ENCODE results near the gene SORBS2. TPM values are rescaled to one million over a fixed set of nuclear protein-coding genes. Genes with fewer than 3 reads are reported as not detected.
"Not testable (repeated sequence)": the region's sequence is repeated elsewhere in the genome, so short reads cannot be mapped to it uniquely, and the experiment has no call there.

The SORBS2 gene, protein sequence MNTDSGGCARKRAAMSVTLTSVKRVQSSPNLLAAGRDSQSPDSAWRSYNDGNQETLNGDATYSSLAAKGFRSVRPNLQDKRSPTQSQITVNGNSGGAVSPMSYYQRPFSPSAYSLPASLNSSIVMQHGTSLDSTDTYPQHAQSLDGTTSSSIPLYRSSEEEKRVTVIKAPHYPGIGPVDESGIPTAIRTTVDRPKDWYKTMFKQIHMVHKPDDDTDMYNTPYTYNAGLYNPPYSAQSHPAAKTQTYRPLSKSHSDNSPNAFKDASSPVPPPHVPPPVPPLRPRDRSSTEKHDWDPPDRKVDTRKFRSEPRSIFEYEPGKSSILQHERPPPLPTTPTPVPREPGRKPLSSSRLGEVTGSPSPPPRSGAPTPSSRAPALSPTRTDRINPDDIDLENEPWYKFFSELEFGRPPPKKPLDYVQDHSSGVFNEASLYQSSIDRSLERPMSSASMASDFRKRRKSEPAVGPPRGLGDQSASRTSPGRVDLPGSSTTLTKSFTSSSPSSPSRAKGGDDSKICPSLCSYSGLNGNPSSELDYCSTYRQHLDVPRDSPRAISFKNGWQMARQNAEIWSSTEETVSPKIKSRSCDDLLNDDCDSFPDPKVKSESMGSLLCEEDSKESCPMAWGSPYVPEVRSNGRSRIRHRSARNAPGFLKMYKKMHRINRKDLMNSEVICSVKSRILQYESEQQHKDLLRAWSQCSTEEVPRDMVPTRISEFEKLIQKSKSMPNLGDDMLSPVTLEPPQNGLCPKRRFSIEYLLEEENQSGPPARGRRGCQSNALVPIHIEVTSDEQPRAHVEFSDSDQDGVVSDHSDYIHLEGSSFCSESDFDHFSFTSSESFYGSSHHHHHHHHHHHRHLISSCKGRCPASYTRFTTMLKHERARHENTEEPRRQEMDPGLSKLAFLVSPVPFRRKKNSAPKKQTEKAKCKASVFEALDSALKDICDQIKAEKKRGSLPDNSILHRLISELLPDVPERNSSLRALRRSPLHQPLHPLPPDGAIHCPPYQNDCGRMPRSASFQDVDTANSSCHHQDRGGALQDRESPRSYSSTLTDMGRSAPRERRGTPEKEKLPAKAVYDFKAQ (N-terminal part only)
- 13.9 and 19.6 TPM in 2 replicates for total RNA-seq
- polyA plus RNA-seq (2012) = 65.5 TPM

DNA sequence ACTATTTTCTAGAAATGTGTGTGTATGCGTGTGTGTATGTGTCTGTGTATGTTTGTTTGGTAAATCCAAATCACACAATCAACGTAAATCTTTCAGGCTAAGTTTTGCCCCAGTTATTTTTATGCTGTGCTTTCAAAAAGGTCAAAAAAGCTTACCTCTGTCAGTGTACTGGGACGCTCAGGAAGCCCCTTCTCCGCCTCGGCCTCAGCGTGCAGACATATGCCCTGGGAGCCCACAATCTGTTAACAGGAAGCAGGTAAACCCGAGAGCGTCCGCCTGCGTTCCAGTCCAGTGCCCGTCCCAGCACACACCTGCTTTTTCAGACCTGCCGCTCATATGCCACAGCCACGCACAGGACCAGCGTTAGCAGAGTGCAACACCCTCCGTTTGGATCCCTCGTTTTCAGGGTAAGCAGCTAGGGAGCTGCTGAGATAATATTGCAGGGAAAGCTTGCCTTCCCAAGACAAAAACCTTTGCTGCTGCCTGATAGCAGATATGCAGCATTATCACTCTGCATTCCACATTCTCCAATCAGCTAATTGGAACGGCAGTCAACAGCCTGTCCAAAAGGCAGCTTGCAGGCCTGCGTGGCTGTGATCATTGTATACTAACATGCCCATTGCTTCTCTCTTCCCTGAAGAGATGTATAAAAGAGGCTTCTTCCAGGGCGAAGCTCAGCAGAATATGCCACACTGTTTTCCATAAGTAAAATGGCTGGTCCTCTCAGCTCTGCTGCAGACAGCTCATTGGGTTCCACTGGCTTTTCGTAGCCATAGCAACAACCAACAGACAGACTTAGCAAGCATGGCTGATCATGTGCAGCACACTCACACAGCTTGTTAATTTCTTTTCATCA is at the start of gene SORBS2:
TSS of gene SORBS2 (minus strand) at position 686 of the 856 bp plus-strand sequence. CDS start 121,623 bp downstream, outside the sequence.
- no peak for DNase-seq (ENCODE audit: low read depth)

DNA sequence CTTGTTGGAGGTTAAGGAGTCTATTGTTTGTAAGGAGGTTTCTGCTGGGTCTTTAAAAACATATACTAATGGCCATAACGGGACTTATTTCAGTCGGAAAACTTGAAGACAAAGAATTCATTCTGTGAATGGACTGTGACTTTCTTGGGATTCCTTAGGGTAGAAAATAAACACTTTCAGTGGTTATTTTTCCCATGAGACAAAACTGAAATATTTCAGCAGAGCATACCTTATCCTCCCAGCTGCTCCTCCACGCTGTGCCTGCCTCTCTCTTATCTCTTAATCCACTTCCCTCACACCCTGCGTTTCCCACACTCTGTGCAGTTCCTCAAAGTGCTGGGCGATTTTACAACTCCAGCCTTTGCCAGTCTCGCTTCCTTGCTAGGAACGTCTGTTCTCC is 47.1 kb upstream of the SORBS2 start:
- peak; percentile 40 for DNase-seq (ENCODE audit: low read depth)

DNA sequence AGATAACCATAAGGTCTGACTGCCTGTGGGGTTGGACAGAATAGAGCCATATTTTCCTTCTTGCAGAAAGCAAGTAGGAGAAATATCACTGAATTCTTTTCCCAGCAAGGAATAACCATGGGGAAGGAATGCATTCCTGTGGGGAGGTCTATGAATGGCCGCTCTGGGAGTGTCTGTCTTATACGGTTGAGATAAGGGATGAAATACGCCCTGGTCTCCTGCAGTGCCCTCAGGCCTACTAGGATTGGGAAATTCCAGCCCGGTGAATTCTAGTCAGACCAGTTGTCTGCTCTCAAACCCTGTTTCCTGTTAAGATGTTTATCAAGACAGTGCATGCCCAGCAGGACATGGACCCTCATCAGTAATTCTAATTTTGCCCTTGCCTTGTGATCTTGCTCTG is 45.6 kb upstream of the SORBS2 start:
- not testable (repeated sequence) for DNase-seq (ENCODE audit: low read depth)

DNA sequence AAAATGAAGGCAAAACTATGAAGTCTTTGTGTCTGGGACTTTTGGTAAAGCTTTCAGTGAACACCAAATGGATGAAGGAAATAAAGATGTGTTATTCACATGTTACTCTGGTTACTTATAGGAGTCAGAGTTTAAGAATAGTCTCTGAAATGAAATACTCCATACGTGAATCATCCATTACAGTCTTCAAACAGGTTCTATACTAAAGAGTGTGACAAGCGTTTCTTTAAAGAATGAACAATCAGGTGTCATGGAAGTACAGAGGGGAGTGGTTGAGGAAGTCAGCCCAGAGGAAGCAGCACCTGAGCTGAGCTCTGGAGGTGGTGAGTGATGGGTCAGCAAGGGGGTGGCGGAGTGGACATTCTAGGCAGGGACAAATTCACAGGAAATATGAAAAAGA is 41.8 kb upstream of the SORBS2 start:
- no peak for DNase-seq (ENCODE audit: low read depth)

DNA sequence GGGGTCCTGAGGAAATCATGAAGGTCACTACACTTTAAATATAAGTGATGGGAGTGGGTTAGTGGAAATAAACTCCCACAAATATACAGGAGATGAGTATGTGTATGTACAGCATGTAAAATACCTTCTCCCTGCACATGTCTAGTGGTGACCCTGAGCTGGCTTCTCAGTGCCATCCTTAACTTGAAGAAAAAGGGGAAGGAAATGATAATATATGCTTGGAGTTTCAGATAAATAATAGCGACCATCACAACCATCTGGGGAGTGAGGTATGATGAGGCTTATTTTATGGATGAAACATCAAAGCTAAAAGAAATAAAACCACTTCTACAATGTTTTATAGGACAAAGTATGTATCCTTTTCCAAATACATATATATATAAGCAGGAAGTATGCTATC is 41.0 kb upstream of the SORBS2 start:
- no peak for DNase-seq (ENCODE audit: low read depth)

DNA sequence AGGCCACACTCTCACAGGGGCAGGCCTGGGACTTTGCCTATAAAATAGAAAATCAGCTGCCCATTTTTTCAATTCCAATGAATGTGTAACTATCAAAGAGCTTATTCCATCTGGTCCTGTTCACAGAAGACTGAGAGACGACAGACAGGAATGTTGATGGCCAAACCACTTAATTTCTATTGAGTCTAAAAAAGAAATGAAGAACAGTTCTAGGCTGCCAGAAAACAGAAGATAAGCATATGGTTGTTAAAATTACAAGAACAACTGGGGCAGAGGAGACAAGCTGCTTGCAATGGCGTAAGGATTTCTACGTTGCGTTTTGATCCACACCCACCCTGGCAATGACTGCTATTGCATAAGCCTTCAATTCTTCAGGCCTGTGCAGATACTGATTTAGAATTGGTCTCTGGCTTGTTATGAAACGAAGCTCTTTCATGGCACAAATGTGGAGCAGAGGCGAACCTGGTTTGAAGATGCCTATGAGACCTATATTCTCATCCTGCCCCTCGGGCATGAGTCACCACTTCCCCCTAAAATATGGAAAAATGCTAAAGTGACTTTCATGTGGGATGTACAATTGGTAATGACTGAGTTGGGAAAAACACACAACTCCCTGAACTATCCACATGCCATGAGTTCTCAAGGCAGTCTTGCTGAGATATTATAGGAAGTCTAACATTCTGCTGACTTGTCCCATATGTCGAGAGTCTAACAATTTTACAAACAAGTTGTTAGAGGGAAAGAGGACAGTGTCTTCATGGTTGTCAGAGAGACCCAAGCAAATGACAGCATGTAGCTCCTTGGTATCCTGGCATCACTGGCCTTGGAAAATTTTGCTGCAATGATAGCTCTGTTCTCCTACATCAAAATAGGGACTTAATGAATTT is 37.9 kb upstream of the SORBS2 start:
- DNase-seq (ENCODE audit: low read depth) = peak; percentile 37

DNA sequence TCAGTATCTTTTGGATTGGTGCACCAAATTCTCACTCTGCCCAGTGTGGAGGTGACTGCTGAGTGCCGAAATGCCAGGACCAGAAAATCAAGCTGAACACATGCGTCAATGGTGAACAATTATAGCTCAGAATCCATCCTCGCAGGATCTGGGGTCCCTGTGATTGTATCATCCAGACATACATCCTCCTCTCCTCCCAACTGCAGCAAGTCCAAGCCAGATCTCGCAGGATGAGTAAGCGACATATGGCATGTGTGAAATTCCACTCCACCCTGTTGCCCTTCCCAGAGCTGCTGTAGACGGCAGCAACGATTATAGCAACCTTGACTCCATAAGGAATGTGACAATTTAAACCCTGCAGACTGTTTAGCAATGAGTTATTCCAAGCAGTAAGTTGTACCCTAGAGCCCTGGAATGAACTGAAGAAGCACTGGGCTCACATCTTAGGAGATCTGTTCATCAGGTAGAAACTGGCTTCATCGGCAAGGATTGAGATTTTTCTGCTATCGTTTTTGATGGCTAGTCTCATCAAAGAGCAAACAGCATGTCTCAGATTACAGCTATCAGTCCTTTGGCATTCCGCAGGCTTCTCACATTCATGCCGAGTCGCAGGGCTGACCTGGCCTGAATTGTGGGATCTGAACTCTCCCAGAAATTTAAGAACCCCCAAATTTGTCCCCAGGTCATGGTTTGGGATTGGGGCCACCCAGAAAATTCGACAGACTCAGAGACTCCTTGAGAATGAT is 35.5 kb upstream of the SORBS2 start:
- DNase-seq (ENCODE audit: low read depth) = peak; percentile 88

DNA sequence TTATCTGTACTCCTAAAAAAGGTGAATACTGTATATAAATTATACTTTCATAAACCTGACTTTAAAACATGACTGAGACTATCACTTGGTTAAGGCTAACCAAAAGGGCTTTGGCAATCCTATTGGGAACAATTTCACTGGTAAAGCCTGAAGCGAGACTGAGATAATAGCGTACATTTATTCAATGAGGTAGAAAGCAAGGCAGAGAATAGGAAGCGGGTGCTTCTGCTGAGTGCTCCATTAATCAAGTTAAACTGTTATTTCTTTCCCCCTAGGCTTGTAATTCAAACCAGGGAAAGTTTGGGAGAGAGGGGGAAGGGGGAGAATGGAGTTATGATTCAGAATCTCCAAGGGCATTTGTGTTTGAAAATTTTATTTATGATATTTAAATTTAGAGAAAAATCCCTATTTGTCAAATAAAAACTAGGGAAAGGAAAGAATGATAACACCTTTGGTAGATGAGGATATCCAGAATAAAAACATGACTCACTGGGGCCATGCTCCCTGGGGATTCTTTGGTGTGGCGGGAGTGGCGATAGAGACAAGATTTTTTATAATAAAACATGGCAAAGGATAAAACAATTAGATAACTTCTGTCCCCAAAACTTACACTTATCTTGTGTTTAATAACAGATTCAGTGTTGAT is 34.6 kb upstream of the SORBS2 start:
- peak; percentile 68 for DNase-seq (ENCODE audit: low read depth)

DNA sequence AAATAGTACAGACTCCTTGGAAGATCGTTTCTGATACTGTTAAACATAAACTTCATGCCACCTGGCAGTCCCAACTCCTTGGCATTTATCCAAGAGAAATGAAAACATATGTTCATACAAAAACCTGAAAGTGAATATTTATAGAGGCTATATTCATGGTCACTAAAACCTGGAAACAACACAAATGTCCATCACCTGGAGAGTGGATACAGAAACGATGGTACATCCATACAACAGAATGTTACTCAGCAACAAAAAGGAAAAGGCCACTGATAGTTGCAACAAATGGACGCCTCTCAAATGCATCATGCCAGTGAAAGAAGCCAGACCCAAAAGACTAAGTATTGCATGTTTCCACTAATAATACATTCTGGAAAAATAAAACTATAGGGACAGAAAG is 34.0 kb upstream of the SORBS2 start:
- DNase-seq (ENCODE audit: low read depth) = no peak

DNA sequence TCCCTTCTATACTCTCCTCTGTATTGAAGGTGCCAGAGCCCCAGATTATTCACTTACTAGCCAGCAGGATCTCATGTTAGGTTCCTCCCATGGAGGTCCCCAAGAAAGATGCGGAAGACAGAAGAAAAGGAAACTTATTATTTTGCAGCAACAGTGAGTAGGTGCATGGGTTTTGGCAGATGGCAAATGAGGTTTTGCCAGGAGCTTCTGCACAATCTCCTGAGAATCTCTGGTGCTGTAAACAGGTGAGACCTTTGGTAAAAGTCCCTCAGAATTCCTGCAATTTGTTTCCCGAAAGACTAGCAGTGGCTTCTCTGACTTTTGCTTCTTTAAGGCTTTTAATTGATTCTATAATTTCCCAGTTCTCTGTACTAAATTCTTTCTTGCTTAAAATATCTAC is 29.5 kb upstream of the SORBS2 start:
- DNase-seq (ENCODE audit: low read depth) = no peak

DNA sequence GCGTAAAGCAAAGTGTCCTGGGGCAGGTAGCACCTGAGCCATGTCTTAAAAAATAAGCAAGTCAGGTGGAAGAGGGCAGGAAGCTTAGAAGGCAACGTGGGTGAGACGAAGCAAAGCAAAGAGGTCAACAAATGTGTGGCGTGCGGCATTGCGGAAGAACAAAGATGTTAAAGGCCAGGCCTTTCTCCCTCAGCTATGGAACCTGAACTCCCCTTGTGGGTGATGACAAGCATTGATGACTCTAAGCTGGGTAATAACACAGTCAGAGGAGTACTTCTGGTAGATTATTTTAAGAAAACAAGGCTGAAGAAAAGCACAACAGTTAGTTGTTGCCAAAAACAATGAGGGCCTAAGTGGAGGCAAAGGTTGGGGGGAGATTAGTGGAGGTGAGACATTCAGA is 29.0 kb upstream of the SORBS2 start:
- no peak for DNase-seq (ENCODE audit: low read depth)

DNA sequence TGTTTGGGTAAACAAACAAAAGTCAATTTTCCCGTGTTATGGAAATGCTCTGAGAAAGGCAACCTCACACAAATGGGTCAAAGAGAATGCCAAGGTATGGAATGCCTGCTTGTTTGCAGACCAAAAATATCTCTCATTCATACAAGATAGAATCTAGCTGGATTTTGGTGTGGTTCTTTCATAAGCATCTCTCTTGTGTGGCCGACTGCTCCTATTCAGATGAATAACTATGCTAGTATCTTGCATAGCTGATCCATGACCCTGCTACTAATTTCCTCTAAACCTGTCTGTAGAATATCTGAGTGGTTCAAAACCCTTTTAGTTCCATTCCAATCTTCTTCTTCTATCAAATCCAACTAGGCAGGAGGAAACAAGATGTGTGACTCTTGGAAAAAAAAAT is 28.2 kb upstream of the SORBS2 start:
- DNase-seq (ENCODE audit: low read depth) = no peak

DNA sequence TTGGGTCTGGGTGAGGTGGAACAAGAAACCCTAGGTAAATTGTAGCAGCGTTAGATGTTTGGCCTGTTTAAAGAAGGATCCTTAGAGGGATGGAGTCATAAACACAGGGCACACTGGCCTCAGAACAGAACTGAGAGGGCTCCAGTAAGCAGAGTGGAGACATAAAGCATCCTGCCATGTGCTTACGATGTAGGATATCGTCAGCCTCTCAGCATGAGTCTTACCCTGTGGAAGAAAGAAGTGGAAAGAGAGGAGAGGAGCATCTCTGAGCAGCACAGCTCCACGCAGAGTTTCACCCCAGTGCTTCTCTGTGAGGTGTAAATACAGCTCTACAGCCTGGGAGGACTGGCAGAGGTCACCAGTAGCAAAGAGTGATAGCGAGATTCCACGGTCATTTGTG is 27.8 kb upstream of the SORBS2 start:
- peak; percentile 13 for DNase-seq (ENCODE audit: low read depth)

DNA sequence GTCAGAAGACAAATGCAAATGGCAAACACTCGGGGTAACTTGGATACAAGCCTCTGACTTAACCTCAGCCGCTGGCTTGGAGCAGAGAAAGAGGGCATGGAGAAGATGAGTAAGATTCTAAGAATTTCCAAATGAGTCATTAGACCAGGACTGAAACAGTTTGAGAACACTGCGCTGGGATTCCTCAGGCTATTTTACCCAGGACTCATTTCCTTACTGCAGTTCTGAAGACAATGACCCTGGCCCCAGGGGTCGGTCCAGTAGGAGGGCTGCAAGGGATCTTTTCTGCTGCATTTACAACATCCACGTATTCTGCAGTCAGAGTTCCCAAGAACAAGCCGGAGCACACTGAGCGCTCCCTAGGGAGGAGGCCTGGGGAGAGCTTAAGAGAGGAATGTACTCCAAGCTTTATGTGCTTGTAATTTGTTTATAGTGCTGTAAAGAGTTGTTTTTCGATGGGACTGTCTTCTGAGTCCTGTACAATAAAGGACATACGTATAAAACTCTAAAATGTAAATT is 27.3 kb upstream of the SORBS2 start:
- peak; percentile 97 for DNase-seq (ENCODE audit: low read depth)

DNA sequence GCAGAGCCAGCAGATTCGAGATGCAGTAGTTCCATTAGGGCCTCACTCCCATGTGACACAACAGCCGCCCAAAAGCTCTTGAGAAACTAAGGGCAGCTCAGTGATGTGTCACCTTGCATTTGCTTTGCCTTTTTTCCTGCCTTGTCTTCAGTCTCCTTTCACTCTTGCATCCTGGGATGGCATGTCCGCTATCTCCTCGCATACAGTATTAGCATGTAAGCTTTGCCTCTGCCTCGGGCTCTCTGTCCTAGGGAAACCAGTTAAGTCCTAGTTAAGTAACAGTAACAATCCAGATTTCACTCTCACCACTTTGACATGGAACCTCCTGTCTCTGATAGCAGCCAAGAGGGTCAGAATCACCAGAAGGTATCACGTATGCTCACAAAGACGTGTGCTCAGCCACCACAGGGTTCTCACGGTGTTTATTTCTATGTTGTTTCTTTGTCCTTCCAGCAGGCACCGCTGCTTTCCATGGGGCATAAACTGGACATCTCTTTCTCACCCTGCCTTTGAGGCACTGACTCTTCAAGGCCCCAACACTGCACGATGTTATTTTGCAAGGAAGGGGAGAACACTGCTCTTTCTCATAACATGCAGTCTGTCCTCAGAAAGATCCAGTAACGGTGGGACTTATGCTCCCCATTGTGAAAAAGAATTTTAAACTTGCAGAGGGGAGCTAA is 26.7 kb upstream of the SORBS2 start:
- DNase-seq (ENCODE audit: low read depth) = no peak

DNA sequence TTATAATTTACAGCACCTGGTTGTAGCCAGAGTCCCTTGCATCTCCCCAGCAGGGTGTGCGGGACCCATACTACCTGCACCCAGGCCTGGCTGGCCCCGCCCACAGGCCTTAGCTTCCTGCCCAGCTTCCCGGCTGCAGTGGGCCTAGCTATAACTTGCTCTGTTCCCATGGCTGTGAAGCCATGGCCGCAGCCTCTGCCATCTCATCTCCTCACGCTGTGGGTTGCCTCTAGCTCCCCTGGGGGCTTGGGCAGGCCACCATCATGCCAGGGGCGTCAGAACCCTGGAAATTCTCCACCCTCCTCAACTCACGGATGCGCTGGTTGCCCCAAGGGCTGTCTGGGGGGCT is 26.1 kb upstream of the SORBS2 start:
- DNase-seq (ENCODE audit: low read depth) = no peak

DNA sequence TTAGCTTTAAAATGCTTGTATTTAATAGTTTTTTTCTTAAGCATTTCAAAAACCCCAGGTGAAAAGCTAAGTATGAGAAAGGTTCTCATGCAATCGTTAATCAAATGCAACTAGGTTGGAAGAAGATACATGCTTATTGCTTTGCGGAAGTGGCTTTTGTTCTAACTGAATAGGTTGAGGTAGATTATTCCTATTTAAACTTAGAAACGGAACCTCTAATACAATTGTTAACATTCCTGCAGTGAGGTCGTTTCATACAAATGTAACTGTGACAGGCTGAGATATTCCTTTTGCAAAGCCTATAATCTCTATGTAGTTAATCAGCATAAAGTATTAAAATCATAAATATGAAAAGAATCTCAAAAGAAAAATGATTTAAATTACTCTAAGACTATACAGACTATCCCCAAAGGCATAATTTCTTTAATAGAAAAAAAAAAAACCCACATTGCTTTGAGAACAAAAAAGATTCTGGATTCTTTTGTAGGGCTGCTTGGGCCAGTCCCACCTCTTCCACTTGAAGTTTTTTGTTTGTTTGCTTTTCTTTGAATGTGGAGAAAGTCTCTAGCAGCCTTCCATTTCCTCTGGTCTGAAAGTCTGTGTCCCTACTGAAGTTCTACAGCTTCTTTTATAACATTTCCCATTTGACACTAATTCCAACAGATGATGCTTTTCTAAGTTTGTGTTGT is 25.6 kb upstream of the SORBS2 start:
- DNase-seq (ENCODE audit: low read depth) = no peak

Measured in myocyte (in vitro differentiated cells).